T1000 (cell line): ENCODE results near the gene ADAM10.
"Not testable (repeated sequence)": the region's sequence is repeated elsewhere in the genome, so short reads cannot be mapped to it uniquely, and the experiment has no call there.

Experiments used
- DNase-seq: peaks from one replicate; lab custom pipeline; 2025; ENCODE audit warnings: mixed read lengths; lab: John Stamatoyannopoulos, UW

Gene ADAM10

DNA sequence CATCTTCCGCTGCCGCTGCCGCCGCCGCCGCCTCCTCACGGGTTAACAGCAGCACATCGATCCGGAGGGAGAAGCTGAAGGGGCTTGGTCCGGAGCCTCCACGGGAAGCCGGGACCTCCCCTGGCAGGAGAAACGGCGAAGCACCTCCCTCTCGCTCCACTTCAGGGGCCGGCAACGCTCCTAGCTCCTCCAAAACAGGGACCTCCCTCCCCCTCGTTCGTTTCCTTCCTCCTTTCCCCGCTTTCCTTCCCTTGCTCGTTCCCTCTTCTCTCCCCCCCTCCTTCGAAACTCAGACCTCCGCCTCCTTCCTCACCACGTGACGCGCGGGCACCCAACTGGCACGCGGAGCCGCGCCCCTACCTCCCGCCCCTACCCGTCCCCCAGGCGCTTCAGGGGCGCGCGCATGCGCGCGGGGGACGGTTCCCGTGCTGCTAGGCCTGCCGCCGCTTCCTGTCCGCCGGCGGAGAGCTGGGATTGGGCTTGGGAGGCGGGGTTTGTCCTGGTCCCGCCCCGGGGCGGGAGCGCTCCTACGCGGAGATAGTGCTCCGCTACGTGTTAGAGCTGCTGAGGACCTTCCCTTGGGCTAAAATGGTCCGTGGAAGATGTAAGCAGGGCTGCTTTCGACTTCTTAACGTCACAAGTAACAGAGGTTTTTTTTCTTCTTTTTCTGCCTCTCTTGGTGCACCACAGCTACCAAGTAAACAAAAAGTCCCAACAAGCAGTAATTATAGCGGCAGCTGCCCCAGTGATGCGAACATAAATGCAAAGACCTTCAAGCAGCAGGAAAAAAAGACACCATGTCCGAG lies at the start of gene ADAM10:
TSS of gene ADAM10 (minus strand) at position 176 of the 806 bp plus-strand sequence. CDS start at position 3, 173 bp downstream.
- peak; percentile 98 for DNase-seq

DNA sequence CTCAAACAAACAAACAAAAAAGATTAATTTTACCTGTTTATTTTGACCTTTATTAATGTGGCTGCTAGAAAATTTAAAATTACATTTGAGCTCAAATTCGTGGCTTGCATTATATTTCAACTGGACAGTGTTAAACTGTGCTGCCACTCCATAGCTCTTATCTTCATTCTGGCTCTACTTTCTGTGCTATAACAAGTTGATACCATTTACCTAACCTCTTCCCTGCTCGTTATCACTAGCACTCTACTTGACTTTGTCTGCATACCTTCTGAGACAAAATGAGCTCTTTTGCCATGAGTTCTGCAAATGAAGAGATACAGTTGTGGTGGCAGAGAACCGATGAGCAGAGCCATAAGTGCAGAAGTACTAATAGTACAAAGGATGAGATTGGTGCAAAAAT lies 48.0 kb upstream of the ADAM10 start:
- no peak for DNase-seq

DNA sequence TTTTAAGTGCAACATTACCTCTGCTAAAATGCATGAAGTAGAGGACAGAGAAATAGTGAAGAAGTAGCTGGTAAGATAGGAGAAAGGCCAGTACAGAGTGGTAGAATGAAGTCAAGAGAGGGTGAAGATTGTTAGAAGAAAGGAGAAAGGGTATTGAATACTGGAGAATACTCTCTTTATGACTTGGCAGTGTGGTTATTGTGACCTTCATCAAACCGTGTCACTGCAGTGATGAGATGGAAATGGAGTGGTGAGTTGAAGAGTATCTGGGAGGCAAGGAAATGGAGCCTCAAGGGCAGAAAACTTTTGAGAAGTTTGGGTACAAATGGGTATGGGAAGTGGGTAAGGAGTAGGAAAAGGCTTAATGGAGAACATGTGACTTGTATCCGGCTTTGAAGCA lies 46.3 kb upstream of the ADAM10 start:
- DNase-seq, result no peak

DNA sequence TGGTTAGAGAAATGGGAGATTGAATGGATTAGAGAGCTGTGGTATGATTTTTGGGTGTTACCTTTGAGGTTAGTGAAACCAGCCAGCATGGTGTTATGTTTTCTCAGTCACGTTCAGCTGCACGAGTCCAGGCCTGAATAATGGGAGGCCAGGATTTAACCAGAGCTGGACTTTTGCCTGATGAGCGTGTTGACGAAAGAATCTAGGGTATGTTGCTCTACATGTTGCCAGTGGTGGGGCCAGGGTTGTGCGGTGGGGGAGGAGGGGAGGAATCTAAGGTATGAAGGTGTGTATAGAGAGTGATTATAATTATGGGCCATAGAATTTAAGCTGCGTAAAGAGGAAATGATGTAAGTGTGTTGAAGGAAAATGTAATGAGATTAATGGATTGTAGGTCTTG lies 44.4 kb upstream of the ADAM10 start:
- no peak for DNase-seq

DNA sequence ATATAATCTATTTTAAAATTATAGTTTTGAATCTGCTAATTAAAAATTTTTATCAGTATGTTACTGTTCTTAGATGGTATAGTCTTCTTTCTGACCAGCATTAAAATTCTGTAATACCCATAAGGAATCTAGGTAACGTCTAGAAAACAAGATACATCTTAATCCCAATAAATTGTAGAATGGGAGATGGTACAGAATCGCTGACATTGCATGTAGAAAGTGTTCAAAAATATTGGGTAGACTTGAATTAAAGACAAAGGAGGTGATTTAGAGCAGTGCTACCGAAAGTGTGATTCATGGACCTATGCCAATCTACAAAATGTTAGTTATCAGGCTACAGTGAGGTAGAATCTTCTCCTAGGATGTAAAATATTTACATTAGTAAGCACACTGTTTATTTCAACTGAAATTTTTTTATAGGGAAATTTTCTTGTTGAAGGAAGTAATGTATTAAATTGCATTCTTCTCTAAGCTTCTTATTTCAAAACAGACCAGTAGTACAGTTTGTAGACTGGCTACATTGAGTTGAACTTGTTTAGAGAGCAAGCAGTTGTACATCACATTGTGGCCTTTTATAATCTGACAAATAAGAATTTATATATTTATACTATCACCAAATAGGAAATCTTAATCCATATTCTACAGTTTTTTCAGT lies 38.7 kb upstream of the ADAM10 start:
- DNase-seq, result no peak

- DNase-seq, result no peak
Measured at GRCh38 chr15:58785355-58785754, 35.8 kb upstream of the ADAM10 start.

DNA sequence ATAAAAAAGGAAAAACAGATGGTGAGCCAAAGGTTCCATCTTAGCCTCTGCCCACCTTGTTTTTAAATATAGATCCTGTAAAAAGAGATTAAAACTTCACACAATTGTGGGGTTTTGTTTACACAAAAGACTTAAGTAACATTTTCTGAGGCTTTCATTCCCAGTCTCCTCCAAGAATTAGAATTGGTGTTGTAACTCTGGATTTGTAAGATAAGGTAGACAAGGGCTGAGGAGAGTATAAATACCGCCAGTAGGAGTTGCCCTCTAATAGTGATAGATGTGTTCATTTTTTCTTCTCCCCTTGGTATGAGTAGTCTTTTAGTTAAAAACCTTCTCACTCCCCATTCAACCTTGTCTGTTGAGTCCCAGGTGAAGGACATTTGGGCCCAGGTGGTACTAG lies 30.0 kb upstream of the ADAM10 start:
- no peak for DNase-seq

DNA sequence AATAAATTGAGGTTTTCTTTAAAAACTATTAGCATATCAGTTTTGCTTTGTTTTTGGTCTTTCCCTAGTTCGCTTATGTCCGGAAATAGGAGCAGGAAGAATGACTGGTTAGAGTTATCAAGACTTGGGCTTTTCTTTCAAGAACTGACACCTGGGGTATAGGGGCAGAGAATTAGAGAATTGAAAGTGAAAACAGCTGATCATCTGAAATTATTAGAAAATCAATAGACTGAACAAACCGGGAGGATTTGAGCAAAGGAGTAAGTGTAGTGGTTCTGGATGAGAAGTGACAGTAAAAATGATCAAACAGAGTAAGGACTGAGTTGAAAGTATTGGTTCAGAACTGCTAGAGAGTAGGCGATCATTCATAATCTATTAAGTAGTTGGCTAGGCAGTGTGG lies 27.6 kb upstream of the ADAM10 start:
- DNase-seq, result no peak

DNA sequence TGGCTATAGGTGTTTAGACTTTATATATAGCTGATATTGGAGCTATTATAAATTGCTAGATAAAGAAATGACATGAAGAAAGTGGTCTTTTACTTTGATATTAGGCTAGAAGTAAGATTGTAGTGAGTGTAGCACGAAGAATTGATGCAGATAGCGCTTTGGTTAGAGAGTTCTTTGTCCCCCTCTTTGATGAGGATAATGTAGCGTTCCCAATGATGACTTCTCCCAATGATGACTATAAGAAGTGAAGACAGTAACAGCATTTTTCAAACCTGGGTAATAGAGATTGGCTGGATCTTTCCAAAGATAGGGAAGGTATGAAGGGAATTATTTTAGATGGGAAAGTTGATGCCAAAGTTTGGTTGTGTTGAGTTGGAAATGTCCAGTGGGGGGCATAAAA lies 25.9 kb upstream of the ADAM10 start:
- DNase-seq, result no peak

GRCh38 chr15:58773024-58773423 lies 23.5 kb upstream of the ADAM10 start:
- no peak for DNase-seq

DNA sequence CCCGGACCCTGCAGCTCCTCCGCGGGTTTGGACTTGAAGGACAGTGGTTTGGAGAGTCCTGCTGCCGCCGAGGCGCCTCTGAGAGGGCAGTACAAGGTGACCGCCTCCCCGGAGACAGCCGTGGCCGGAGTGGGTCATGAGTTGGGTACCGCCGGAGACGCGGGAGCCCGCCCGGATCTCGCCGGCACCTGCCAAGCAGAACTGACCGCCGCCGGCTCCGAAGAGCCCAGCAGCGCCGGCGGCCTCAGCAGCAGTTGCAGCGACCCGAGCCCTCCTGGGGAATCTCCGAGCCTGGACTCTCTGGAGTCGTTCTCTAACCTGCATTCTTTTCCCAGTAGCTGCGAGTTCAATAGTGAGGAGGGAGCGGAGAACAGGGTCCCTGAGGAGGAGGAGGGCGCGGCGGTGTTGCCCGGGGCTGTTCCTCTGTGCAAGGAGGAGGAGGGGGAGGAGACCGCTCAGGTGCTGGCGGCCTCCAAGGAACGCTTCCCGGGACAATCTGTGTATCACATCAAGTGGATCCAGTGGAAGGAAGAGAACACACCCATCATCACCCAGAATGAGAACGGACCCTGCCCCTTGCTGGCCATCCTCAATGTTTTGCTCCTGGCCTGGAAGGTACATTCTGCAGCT lies 22.2 kb upstream of the ADAM10 start:
- DNase-seq, result no peak

- peak; percentile 92 for DNase-seq
Measured at GRCh38 chr15:58770857-58771620, 21.5 kb upstream of the ADAM10 start, which contains the start of gene MINDY2. MINDY2 (plus strand) TSS chr15:58771302; CDS start chr15:58771396, 94 bp downstream.

GRCh38 chr15:58770519-58770856 lies 21.0 kb upstream of the ADAM10 start:
- DNase-seq, result peak; percentile 60

- DNase-seq, result not testable (repeated sequence)
Measured at GRCh38 chr15:58768601-58769004, 19.1 kb upstream of the ADAM10 start.

DNA sequence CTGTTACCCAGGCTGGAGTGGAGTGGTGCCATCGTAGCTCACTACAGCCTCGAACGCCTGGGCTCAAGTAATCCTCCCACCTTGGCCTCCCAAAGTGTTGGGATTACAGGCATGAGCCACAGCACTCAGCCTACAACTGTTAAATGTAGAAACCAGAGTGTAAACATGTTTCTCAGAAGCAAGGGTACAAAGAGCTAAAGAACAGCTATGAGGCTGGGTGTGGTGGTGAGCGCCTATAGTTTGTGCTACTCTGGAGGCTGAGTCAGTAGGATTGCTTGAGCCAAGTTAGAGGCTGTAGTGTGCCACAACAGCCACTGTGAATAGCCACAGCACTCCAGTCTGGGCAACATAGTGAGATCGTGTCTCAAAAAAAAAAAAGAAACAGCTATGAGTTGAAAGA lies 16.8 kb upstream of the ADAM10 start:
- DNase-seq, result no peak

DNA sequence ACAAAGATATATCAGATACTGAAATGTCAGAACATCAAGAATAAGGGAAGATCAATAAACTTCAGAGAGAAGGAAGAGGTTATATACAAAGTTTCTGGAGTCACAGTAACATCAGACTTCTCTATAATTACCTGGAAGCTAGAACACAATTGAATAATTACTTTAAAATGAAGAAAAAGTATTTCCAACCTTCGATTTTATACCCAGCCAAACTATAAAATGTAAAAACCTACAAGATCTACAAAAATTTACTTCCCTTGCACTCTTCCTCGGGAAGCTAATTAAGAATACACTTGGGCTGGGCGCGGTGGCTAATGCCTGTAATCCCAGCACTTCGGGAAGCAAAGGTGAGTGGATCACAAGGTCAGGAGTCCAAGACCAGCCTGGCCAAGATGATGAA lies 15.0 kb upstream of the ADAM10 start:
- DNase-seq, result no peak

GRCh38 chr15:58762731-58763130 lies 13.2 kb upstream of the ADAM10 start:
- no peak for DNase-seq

- no peak for DNase-seq
Measured at GRCh38 chr15:58762285-58762684, 12.8 kb upstream of the ADAM10 start.

DNA sequence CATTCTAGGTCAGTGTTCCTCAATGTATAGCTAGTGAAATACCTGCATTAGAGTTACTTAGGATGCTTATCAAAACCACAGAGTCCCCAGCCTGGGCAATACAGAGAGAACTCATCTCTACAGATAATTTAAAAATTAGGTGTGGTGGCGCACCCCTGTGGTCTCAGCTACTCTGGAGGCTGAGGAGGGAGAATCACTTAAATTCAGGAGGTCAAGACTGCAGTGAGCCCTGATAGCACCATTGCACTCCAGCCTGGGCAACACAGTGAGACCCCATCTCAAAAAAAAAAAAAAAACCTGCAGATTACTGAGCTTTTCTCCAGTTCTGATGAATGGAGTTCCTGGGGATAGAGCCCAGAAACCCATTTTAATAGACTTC lies 11.5 kb upstream of the ADAM10 start:
- DNase-seq, result no peak

- no peak for DNase-seq
Measured at GRCh38 chr15:58760385-58761009, 11.0 kb upstream of the ADAM10 start.

DNA sequence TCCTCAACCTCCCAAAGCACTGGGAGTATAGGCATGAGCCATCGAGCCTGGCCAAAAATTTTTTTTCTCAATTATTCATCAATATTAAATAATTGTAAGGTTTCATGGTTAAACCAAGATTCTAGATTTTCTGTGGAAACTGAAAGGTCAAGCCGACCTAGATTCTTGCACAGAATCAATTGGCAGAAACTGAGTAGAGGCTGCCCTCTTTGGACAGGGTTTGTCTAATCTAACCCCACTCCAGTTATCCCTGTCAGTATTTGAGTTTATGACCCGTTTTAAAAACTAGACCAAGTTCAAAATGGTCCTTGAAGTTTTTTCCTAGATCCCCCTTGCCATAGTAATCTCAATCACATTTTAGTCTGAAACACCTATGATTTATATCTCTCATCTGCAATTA lies 8.6 kb upstream of the ADAM10 start:
- DNase-seq, result no peak

DNA sequence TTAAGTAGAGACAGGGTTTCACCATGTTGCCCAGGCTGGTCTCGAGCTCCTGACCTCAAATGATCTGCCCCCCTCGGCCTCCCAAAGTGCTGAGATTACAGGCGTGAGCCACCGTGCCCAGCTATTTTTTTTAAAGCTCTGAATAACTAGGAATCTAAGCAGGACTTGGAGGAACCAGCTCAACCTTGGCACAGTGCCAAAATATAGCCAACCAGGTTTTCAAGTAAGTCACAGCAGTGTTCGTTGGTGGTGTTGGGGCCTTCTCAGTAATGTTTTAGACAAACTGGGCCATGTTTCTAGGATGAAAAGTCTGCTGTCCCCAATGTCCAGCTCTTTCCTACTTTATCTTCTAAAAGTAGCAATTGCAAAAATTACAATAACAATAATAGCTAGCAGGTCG lies 6.4 kb upstream of the ADAM10 start:
- no peak for DNase-seq
